Measurements from ENCODE around the gene TIMM17A. TPM values are rescaled to one million over a fixed set of nuclear protein-coding genes. Genes with fewer than 3 reads are reported as not detected.

The TIMM17A gene
- total and polyA plus RNA-seq, 2 of the 8 experiments (the other 6 are each of a cell fraction or from before 2014, with no cell fraction given), result 30.3 to 57.1 TPM

- no peak overlapping the region for H4K91ac ChIP-seq (replicated peaks; ENCODE audit: insufficient read length, low read length)
- H3K23me2 ChIP-seq (ENCODE audit: low read depth, low read length), result no peaks in the 10 kb centered on the region
- FAIRE-seq, result no peak
- no peak overlapping the region; a peak in 1 of 7 replicates for H3K9ac ChIP-seq (replicated peaks in 1 of 4; ENCODE audit: extremely low read depth in 1 of 4, low read depth in 3 of 4, low read length in 3 of 4)
- no peaks in the 10 kb centered on the region for H3K79me1 ChIP-seq (ENCODE audit: low read depth, low read length)
- H3K18ac ChIP-seq (ENCODE audit: extremely low read depth, low read length), result no peak overlapping the region
- POLR2A ChIA-PET (ENCODE audit: partially characterized antibody), result interaction anchor here (0.8 kb wide), 1 partner anchor 13 kb away, joined by 3 read pairs; the partner anchor contains the start of gene LMOD1
- H2BK5ac ChIP-seq (ENCODE audit: low read depth, low read length), result no peak overlapping the region
- no peaks in the 10 kb centered on the region for H3K4me1 ChIP-seq (replicated peaks in 1 of 4; ENCODE audit: control insufficient read depth in 3 of 4, insufficient read depth in 4 of 4, low read length in 3 of 4)
- no peak overlapping the region for H4K5ac ChIP-seq (ENCODE audit: insufficient read length, low read depth, low read length)
- H3K79me2 ChIP-seq (ENCODE audit: control insufficient read depth in 1 of 2, insufficient read depth in 2 of 2, low read length in 2 of 2), result no peaks in the 10 kb centered on the region
- CTCF ChIA-PET (ENCODE audit: partially characterized antibody), result interaction anchor here (0.6 to 1.3 kb wide), 5 partner anchors 12 to 64 kb away, joined by 3 to 5 read pairs (median 3); partner anchors contain the start of gene LMOD1
- H2BK12ac ChIP-seq (ENCODE audit: low read depth, low read length), result no peak overlapping the region
- H3K9me3 ChIP-seq (ENCODE audit: insufficient read depth in 2 of 2, low read depth in 1 of 2, low read length in 1 of 2), result no peaks in the 10 kb centered on the region
- H4K20me1 ChIP-seq (replicated peaks in 1 of 2; ENCODE audit: control insufficient read depth in 1 of 2, insufficient read depth in 2 of 2, low read length in 2 of 2), result no peaks in the 10 kb centered on the region
- H3K14ac ChIP-seq (ENCODE audit: insufficient read length), result no peak overlapping the region
- no peak overlapping the region for H4K8ac ChIP-seq (ENCODE audit: extremely low read depth, insufficient read depth, low read length)
- no peak overlapping the region for H3K4me3 ChIP-seq (ENCODE audit: extremely low read depth in 1 of 4, insufficient read depth in 2 of 4, low read depth in 3 of 4, low read length in 4 of 4)
- 87% methylated on average over 5 of the region's 5 CpGs; no CpG with 5 or more reads in 1 of the 2 experiments for WGBS, 2 experiments (ENCODE audit: extremely low coverage in 1 of 2, insufficient coverage in 1 of 2, insufficient read length in 1 of 2, insufficient replicate concordance in 2 of 2, low coverage in 1 of 2, low lambda C conversion rate in 2 of 2, missing lambda C conversion rate in 1 of 2)
- H3K4ac ChIP-seq (replicated peaks; ENCODE audit: insufficient read length, low read depth, low read length), result no peak overlapping the region
- no peak overlapping the region for H3K23ac ChIP-seq (ENCODE audit: insufficient read length)
- no peaks in the 10 kb centered on the region for H3K36me3 ChIP-seq (ENCODE audit: control insufficient read depth in 2 of 4, insufficient read depth in 4 of 4, low read length in 3 of 4)
- no peak for DNase-seq (ENCODE audit: low read depth in 1 of 2, low spot score in 2 of 2)
- no peak overlapping the region for H2AK5ac ChIP-seq (ENCODE audit: low read depth, low read length)
- H2BK120ac ChIP-seq (replicated peaks; ENCODE audit: low read depth, low read length), result no peak overlapping the region
- no peak overlapping the region for H3K56ac ChIP-seq (replicated peaks; ENCODE audit: insufficient read length, low read depth, low read length)
- no peak overlapping the region for H3K27ac ChIP-seq (ENCODE audit: low read depth, low read length)
- H3K4me2 ChIP-seq (ENCODE audit: insufficient read depth in 1 of 2, low read depth in 2 of 2, low read length in 2 of 2), result no peak overlapping the region
- no peak overlapping the region for H2BK20ac ChIP-seq (ENCODE audit: low read length)
- no peaks in the 10 kb centered on the region for H3K27me3 ChIP-seq (replicated peaks in 1 of 4; ENCODE audit: control insufficient read depth in 3 of 4, extremely low read depth in 1 of 4, insufficient read depth in 3 of 4, low read length in 3 of 4)
- no peak overlapping the region for H2BK15ac ChIP-seq (ENCODE audit: low read length)
- no peak overlapping the region for H2AFZ ChIP-seq (ENCODE audit: low read length)
- TF ChIP-seq RBBP5 (IDR thresholded peaks at IDR 0.05; ENCODE audit: borderline replicate concordance, low read depth, low read length) (no peak), JUND (IDR thresholded peaks at IDR 0.05; ENCODE audit: low read length) (no peak), SRF (IDR thresholded peaks at IDR 0.05; ENCODE audit: low read depth, low read length) (no peak), RFX5 (IDR thresholded peaks at IDR 0.05; ENCODE audit: borderline replicate concordance, low read depth, low read length) (no peak), SIRT6 (IDR thresholded peaks at IDR 0.05; ENCODE audit: low read length) (no peak), CBX5 (IDR thresholded peaks at IDR 0.05; ENCODE audit: low read depth, low read length) (no peak), POU5F1 (IDR thresholded peaks at IDR 0.05; ENCODE audit: low read depth, low read length) (no peak), HDAC6 (IDR thresholded peaks at IDR 0.05; ENCODE audit: low read depth, low read length) (no peak), HDAC2 (IDR thresholded peaks at IDR 0.05; ENCODE audit: borderline replicate concordance in 1 of 2, low read depth in 2 of 2, low read length in 2 of 2) (no peak), TBP (IDR thresholded peaks at IDR 0.05; ENCODE audit: low read depth, low read length) (no peak), CTCF (IDR thresholded peaks at IDR 0.05; ENCODE audit: control extremely low read depth in 1 of 3, insufficient read depth in 1 of 3, low read depth in 1 of 3, low read length in 3 of 3) (no peak)
These were observed 21.4 kb upstream of the TIMM17A start for GRCh38 chr1:201933840-201934430.
